ENCODE measurements around the gene ARG2. TPM values are rescaled to one million over a fixed set of nuclear protein-coding genes. Genes with fewer than 3 reads are reported as not detected.
"Not testable (repeated sequence)": the region's sequence is repeated elsewhere in the genome, so short reads cannot be mapped to it uniquely, and the experiment has no call there.

ARG2 gene
- total RNA-seq, 4 donors from 2014 or later = 1.6 to 13.9 (median 11.3) TPM

GRCh38 chr14:67584978-67585377, 34.7 kb upstream of the ARG2 start:
- ATAC-seq (ENCODE audit: low FRiP score) = no peak
- no peak for TF ChIP-seq CTCF (IDR thresholded peaks at IDR 0.05)
- no peak for DNase-seq (ENCODE audit: low spot score)

- DNase-seq (ENCODE audit: low spot score) = no peak
- no peak for ATAC-seq (ENCODE audit: low FRiP score)
- TF ChIP-seq CTCF (IDR thresholded peaks at IDR 0.05) = no peak
These were observed 33.4 kb upstream of the ARG2 start for GRCh38 chr14:67586369-67586768.

- DNase-seq (ENCODE audit: low spot score) (no peak), ATAC-seq (ENCODE audit: low FRiP score) (no peak)
- no peak for TF ChIP-seq CTCF (IDR thresholded peaks at IDR 0.05)
These were observed 30.4 kb upstream of the ARG2 start for GRCh38 chr14:67589204-67589770.

GRCh38 chr14:67593650-67594049, 26.1 kb upstream of the ARG2 start:
- not testable (repeated sequence) for ATAC-seq (ENCODE audit: low FRiP score); DNase-seq (ENCODE audit: low spot score)

GRCh38 chr14:67595392-67595791, 24.3 kb upstream of the ARG2 start:
- TF ChIP-seq CTCF (IDR thresholded peaks at IDR 0.05) = no peak
- DNase-seq (ENCODE audit: low spot score) (no peak), ATAC-seq (ENCODE audit: low FRiP score) (no peak)

- DNase-seq (ENCODE audit: low spot score) (peak; percentile 71), ATAC-seq (ENCODE audit: low FRiP score) (peak; percentile 98)
- no peak for TF ChIP-seq CTCF (IDR thresholded peaks at IDR 0.05)
These were observed 19.8 kb upstream of the ARG2 start, which contains the start of gene PIGH for GRCh38 chr14:67599698-67600561. PIGH (minus strand) TSS chr14:67600268; CDS start chr14:67600203, 65 bp downstream.

GRCh38 chr14:67600562-67600974, 19.2 kb upstream of the ARG2 start:
- peak; percentile 2 for ATAC-seq (ENCODE audit: low FRiP score)
- not testable (repeated sequence) for DNase-seq (ENCODE audit: low spot score)

- no peak for ATAC-seq (ENCODE audit: low FRiP score)
- no peak for TF ChIP-seq CTCF (IDR thresholded peaks at IDR 0.05)
- no peak for DNase-seq (ENCODE audit: low spot score)
These were observed 17.6 kb upstream of the ARG2 start for GRCh38 chr14:67602076-67602475.
